Activated CD4-positive, alpha-beta T cell treated with anti-CD3 and anti-CD28 coated beads, Interleukin-2, amount 50 U/mL, for 1 hour (primary cell): ENCODE results near the gene ARPIN.
"Not testable (repeated sequence)": the region's sequence is repeated elsewhere in the genome, so short reads cannot be mapped to it uniquely, and the experiment has no call there.

ENCODE experiments used
- DNase-seq: peaks from one replicate; pipeline ENCODE4 v3.0.0-alpha.2; 2020

ARPIN gene

DNA sequence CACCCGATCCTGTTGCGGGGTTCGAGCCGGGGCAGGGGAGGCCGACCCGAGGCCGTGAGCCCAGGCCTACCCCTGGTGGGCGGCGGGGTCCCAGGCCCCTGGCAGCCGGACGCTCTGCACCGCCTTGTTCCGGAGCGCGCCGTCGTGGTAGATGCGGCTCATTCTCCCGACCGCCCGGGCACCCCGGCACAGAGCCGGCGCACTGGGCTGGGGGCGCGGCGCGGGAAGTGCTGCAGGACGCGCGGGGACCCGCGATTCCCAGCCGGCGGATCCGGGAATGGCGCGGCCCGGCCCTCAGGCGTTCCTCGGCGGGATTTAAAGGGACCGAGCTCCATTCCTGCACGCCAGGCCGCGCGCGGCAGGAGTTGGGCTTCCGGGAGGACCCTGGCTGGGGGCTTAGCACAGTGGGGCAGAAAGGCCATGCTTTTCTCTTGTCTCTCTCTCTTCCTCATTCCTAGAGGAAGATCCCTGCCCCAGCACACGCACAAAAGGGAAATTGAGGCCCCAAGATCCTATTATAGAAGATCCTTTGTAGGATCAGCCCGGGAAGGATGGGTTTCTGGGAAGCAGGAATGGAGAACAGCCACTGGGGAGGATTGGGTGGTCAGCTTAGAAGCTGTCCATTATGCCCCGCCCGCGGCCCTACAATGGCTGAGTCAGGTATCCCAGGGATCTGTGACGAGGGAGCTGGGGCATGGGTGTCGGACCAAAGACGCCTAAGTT, at the start of gene ARPIN:
Gene ARPIN (minus strand): TSS at position 279 of the 723 bp plus-strand sequence. CDS start 117 bp downstream, at position 162.
- no peak for DNase-seq

DNA sequence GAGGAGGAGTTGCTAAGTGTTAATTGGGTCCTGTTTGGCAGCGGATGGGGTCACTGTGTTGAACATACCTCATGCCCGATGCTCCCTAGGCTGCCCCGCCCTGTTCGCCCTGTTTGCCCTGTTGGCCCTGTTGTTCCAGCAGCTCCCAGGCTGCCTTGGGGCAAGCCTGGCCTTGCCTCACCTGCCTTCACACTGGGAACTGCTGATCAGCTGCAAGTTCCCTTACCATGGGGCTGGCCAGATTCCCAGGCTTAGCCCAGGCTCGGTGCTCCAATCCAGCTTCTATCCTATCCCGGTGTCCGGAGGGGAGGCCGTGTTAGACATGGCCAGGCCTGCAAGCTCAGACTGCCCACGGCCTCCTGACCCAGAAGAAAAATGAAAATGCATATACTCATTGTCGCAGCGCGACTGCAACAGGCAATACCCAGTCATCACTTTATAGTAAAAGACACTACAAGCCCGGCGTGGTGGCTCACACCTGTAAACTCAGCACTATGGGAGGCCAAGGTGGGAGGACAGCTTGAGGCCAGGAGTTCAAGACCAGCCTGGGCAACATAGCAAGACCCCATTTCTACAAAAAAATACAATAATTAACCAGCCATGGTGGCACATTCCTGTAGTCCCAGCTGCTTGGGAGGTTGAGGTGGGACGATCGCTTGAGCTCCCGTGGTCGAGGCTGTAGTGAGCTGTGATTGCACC, 45.5 kb upstream of the ARPIN start:
- DNase-seq, result no peak

DNA sequence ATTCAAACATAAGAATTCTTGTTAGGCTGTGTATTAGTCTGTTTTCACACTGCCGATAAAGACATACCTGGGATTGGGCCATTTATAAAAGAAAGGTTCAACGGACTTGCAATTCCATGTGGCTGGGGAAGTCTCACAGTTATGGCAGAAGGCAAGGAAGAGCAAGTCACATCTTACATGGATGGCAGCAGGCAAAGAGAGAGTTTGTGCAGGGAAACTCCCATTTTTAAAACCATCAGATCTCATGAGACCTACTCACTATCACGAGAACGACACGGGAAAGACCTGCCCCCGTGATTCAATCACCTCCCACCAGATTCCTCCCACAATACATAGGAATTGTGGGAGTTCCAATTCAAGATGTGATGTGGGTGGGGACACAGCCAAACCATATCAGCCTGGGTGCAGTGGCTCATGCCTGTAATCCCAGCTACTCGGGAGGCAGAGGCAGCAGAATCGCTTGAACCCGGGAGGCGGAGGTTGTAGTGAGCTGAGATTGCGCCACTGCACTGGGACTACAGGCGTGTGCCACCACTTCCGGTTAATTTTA, 42.8 kb upstream of the ARPIN start:
- DNase-seq, result not testable (repeated sequence)

DNA sequence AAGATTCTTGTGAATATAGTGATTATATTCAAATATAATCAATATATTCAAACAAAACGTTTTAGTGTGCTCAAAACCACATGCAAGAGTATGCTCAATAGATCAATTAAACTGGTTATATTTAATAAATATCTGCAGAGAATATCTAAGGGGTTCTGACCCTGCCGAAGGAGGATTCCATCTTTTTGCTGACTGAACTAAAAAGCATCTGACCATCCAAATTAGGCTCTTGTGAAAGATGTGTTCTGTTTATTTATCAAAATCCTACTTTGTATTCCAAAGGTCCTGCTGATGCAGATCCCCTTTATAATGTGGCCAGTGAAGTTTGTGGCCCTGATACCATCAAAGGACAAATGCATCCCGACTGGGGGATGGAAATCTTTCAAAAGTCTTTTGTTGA, 41.8 kb upstream of the ARPIN start:
- DNase-seq, result no peak

DNA sequence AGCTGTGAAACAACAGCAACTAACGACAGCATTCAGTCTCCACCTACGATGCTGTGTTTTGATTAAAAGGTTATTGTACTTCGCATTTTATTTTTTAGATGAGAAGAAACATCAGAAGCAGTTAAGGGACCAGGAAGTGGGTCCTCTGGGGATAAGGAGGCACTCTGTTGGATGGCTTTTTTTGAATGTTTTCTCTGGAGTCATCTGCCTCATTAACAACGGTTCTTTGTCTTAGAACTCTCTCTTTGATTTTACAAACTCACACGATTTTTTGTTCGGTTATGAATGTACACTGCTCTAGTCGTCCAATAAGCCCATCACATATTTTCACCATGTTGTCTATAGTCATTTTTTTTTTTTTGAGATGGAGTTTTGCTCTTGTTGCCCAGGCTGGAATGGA, 36.0 kb upstream of the ARPIN start:
- DNase-seq, result no peak

DNA sequence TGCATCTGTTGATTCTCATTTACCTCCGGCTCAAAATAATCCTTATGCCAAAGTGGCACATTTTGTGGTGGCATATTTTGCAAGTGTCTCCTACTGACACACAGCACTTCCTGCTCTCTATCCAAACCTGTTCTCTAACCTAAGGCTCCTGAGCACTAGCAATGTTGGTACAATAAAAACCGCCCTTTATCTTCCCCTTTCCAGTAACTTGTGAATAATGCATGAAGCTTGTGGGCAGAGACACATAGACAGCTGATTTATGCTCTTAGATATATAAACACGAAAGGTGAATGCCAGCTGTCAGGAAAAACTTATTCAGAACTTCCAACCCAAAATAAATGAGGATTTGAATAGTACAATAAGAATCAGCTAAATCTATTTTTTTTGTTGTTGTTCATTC, 34.6 kb upstream of the ARPIN start:
- DNase-seq, result no peak

DNA sequence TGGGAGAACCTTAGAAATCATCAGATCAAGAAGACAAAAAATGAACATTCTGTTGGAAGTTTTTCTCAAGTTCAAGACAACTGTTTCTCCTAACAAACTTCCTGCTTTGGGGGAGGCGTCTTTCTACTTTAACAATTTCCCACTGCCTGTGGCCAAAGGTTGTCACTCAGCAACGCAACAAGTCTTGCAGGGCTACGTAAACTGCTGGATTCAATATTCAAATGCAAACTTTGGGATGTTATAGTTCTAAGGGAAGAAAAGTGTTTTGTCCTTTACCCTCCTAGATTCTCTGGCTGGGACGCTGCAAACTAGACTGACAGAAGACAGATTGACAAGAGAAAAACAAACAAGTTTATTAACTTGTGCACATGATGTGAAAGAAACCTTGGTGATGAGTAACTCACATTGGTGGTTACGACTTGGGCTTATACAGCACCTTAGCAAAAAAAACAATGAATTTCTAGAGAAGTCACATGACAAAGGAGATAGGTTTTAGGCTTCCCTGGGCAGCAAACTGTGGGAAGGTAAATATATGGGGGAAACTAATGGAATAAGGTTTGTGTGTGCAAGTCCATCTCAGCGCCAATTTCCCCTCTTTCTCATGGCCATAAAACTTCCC, 34.0 kb upstream of the ARPIN start:
- no peak for DNase-seq

DNA sequence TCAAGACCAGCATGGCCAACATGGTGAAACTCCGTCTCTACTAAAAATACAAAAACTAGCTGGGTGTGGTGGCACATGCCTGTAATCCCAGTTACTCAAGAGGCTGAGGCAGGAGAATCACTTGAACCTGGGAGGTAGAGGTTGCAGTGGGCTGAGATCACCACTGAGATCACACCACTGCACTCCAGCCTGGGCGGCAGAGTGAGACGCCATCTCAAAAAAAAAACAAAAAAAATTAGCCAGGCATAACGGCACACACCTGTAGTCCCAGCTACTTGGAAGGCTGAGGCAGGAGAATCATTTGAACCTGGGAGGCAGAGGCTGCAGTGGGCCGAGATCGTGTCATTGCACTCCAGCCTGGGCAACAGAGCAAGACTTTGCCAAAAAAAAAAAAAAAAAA, 31.0 kb upstream of the ARPIN start:
- DNase-seq, result not testable (repeated sequence)

DNA sequence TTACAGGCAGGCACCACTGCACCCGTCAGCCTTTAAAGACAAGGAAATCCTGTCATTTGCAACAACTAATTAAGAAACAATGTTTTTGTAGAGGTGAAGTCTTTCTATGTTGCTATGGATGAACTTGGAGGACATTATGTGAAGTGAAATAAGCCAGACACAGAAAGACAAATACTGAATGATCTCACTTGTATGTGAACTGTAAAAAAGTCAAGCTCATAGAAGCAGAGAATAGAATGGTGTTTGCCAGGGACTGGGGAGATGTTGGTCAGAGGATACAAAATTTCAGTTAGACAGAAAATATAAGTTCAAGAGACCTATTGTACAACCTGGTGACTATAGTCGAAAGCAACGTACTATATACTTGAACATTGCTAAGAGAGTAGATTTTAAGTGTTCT, 27.2 kb upstream of the ARPIN start:
- no peak for DNase-seq

DNA sequence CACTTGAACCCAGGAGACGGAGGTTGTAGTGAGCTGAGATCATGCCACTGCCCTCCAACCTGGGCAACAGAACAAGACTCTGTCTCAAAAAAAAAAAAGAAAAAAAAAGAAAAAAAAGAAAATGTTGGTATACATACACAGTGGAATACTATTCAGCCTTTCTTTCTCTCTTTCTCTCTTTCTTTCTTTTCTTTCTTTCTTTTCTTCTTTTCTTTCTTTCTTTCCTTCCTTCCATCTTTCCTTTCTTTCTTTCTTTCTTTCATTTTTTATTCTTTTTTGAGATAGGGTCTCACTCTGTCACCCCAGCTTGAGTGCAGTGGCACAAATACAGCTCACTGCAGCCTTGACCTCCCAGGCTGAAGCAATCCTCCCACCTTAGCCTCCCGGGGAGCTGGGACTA, 26.6 kb upstream of the ARPIN start:
- not testable (repeated sequence) for DNase-seq

DNA sequence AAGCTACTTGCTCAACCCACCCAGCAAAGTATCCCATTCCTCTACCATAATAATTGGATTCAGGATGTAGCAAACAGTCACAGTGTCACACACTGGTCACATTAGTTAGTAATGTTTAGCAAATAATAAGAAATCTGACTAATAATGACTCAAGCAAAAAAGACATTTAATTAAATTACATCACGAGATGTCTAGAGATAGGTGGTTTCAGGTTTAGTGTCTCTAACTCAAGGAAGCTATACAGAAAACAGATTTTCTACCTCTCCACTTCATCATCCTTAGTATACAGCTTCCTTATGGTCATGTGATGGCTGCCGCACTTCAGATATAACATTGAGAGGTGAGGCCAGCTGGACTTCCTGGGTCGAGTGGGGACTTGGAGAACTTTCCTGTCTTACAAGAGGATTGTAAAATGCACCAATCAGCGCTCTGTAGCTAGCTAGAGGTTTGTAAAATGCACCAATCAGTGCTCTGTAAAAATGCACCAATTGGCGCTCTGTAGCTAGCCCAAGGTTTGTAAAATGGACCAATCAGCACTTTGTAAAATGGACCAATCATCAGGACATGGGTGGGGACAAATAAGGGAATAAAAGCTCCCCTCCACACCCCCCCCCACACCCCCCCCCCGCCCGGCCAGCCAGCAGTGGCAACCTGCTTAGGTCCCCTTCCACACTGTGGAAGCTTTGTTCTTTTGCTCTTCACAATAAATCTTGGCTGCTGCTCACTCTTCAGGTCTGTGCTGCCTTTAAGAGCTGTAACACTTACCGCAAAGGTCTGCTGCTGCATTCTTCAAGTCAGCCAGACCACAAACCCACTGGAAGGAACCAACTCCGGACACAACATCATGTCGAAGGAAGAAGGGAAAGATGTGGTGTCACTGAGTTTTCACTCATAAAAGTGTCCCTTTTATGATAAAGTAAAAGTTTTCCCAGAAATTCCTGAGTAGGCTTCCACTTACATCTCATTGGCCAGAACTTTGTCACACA, 24.9 kb upstream of the ARPIN start:
- no peak for DNase-seq

DNA sequence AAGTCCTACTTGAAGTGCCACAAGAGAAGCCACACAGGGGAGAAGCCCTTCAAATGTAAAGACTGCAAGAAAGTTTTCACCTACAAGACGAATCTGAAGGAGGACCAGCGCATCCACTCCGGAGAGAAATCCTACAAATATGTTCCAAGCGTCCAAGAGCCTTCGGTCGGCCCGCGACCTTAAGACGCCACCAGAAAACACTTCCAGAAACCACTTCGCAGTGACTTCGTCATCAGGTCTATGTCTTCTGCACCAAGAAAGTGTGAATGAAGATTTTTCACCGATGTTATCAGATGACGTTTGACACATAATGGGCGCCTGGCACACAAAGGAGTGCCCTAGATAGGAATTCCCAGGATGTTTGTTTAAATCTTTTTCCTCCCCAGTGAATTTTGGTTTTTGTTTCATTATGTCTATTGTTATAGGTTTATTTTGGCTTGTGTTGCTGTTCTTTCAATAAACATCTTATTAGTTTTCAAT, 24.1 kb upstream of the ARPIN start:
- DNase-seq, result no peak

DNA sequence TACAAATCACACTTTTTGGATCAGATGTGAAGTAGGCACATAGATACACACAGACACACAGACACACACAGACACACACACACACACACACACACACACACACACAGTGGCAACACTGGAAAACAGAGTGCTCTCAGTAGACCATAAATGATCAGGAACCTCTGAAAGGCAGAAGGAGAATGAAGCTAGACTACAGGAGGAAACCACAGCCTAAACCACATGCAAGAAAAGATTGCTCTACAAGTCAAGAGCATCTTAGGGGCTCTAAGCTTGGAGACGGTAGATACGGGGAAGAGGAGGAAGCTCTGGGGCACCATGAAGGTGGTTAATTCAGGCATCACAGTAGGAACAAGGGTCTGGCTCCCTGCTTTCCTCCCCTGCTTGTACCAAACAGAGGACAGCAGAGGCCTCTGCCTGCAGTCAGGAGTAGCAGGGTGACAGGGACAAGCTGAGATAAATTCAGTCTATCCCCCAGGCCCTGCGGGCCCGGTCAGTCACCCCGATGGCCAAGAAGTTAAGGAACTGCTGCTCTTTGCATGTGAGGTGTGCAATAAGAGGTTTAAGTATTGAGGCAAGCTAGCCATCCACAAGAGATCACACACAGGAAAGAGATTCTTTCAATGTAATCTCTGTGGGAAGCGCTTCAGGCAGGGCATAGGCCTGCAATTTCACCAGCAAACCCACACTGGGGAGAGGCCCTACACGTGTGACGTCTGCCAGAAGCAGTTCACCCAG, 23.5 kb upstream of the ARPIN start:
- peak; percentile 6 for DNase-seq

DNA sequence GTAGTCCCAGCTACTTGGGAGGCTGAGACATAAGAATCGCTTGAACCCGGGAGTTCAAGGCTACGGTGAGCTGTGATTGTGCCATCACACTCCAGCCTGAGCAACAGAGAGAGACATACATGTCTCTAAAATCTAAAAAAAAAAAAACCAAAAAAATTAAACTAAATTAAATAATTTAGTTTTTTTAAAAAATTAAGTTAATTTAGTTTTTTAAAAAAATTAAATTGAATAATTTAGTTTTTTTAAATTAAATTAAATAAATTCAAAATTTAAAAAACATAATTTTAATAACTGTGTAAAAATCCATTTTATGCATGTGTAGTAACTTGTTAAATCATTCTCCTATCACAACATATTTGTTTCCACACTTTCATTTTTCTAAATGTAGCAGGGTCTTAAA, 20.1 kb upstream of the ARPIN start:
- no peak for DNase-seq

DNA sequence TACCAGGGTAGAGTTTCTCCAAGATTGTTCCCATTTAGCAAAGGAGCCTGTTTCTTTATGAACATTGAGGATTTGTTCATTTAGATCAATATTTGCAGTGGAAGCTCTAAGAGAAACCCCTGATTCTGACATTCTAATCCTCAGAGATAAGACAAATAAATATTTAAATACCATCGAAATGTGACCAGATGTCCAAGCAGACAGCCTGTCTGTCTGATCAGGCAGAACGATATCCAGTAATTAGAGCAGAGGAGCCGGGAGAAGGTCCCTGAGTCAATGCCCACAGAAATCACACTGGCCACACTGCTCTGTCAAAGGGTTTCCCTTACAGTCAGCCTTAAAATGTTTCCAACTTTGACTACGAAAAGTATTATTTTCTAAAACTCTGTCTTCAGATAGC, 15.7 kb upstream of the ARPIN start:
- DNase-seq, result no peak

DNA sequence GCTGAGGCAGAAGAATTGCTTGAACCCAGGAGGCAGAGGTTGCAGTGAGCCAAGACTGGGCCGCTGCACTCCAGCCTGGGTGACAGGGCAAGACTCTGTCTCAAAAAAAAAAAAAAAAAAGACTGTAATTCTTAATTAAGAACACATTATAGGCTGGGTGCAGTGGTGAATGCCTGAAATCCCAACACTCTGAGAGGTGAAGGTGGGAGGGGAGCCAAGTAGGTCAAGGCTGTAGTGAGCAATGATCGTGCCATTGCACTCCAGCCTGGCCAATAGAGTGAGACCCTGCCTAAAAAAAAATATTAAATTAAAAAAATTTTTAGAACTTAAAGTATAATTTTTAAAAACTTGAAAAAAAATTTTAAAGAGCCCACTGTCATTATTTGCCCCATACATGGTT, 13.4 kb upstream of the ARPIN start:
- no peak for DNase-seq

DNA sequence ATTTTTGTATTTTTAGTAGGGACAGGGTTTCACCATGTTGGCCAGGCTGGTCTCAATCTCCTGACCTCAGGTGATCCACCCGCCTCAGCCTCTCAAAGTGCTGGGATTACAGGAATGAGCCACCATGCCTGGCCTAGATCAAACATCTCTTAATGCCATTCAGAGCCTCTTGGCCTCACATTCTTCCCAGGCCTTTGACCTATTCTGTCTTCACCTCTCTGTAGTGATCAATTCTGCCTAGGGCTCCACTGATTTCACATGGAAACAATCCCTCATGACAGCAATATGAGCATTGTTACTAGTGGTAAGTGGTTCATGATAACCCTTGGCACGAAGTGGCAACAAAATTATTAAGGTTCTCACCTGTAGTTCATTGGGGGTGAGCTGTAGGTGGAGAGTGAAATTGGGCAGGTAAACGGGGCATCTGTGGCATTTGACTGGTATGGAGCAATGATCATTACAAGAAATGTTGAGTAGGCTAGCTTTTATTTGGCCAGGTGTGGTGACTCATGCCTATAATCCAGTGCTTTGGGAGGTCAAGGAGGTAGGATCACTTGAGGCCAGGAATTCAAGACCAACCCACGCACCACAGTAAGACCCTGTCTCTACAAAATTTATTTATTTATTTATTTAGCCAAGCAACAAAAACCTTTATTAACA, 4.8 kb upstream of the ARPIN start:
- DNase-seq, result no peak

DNA sequence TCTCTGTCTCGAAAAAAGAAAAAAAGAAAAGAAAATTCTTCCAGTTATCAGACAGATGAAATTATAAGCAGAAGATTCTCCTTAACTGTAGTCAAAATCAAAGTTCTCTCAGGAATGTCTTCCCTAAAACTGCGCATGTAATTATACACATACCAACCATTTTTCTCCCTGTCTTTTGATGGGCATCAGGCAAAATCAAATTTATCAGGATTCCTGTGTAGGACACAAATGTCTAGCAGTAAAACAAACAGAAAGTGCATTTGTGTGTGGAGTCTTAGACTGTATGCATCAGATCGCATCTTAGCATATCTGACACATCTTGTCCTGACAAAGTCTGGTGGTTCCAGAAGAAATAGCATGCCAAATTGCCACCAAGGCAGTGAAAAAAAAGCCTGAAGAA, 3.9 kb upstream of the ARPIN start:
- DNase-seq, result no peak

DNA sequence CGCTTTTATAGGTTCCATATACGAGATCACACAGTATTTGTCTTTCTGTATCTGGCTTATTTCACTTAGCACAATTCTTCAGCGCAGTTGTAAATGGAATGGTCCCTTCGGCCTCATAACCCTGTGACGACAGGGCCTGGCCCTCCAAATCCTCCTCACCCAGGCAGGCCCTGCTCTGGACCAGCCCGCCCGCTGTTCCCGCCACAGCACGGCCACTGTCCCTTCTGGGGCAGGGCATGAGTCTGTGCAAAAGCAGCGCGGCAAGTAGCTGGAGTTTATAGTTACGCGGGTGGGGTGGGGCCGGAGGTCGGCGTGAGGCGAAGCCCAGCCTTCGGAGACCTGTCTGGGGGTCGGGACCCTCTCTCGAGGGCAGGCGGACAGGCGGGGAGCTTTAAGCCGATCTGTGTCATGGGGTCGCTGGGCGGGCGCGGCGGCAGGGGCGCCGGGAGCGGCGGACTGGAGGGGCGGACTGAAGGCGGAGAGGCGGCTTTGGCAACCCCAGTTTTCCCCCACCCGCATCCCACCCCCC, 543 bp downstream of the ARPIN start:
- DNase-seq, result no peak

DNA sequence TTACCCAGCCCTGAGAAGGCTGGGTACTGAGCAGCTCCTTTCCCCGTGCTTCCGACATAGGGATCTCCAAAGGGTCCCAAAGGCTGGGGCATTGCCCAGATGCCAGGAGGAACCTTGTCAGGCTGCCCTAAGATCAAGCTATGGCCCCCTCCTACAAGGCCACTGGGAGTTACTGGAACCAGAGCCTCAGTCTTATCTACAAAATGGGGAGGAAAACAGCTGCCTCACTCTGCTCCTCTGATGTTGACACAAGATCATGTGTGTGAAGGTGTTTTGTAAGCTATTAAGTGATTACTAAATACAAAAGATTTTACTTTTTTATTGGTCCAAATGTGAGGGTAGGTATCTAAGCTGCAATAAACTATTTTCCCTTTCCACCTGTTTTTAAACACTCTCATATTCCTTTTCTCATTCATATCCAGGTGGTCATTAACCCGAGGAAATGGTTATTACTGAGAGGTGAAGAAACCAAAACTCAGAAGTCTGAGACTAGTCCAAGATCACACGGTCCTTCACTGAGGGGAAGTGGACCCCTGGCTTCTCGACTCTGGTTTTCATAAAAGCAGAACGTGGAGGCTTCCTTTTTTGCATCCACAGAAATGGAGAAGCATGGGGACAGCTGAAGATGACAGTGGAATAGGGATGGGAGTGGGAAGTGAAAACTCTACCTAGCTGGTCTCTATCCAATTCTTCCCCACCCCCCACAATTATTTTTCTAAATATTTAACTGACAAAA, 1.7 kb downstream of the ARPIN start:
- DNase-seq, result no peak
